ENCODE measurements around the gene PHF21A.

- TF ChIP-seq POLR2A (IDR thresholded peaks at IDR 0.05), result no peak
- no peak for TF ChIP-seq CTCF (IDR thresholded peaks at IDR 0.05 in 4 of 5, conservative IDR thresholded peaks at IDR 0.05 in 1 of 5)
Measured at GRCh38 chr11:46125284-46125683, 4.0 kb upstream of the PHF21A start.

Data from gastrocnemius medialis (tissue), 4 donors.